ENCODE data around the gene LRTM1.

LRTM1 gene

DNA sequence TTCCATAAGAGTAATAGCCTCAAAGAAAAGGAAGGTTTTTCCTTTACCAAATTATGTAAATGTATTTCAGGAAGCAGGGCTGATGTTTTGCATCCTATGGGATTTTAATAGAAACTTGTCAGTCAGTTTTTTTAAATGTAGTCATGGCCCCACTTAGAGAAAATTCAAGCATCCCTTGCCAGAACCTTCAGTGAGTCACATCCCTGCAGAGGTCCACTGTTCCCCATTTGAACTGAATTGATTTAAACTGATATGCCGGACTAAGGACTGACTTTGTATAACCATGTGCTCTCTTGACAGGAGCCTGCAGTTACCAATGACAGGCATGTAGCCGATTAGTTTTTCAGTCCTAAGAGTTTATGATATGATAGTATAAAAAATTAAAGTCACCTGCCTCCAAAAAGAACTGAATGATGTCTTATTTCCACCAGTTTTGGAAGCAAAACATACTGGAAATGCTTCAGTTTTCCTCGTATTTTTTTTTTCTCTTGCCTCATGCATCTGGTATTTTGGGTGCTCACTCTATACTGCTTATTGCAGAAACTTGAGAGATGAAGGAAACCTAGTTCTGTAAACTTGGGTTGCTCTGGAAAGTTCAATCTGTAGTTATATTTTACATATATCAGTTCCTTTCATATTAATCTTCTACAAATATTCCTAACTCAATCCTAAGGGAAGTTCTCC lies 30.7 kb downstream of the LRTM1 start:
- in situ Hi-C loops (cut with HindIII; ENCODE audit: low sequenced_read_pairs), result no loop called here

DNA sequence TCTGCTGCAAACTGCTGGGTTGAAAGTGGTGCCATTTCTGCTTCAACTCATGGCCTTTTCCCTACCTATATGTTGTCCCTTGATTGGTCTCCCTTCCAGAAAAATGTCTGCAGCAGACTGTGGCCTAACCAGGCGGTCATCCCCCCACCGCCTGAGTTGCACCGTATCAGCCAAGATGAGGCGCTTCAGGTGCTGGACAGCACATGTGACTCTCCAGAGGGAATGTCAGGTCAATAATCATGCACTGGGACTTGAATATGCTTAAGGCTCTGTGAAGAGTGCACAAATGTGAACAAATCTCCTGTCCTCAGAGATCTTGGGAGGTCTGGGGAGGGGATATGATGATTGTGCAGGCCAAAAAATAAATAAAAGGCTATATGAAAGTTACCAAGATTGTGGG lies 32.2 kb downstream of the LRTM1 start:
- in situ Hi-C loops (cut with HindIII; ENCODE audit: low sequenced_read_pairs), result no loop called here

DNA sequence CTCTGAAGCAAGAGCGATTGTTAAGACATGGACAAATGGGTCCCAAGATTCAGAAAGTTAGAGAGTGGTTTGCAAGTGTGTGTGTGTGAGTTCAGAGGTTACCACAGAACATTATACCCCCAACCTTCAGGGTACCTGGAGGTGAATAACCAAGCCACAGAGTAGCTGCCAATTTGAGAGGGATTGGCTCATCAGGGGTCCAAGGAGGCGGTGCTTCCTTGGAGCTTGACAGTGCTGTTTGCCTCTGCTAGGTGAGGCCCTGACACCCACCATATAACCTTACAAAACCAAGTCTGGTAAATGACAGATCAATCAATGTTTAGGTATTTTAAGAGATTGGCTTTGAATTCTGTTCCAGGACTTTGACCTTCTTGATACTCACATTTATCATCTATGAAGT lies 35.7 kb downstream of the LRTM1 start:
- in situ Hi-C loops (cut with HindIII; ENCODE audit: low sequenced_read_pairs), result no loop called here

DNA sequence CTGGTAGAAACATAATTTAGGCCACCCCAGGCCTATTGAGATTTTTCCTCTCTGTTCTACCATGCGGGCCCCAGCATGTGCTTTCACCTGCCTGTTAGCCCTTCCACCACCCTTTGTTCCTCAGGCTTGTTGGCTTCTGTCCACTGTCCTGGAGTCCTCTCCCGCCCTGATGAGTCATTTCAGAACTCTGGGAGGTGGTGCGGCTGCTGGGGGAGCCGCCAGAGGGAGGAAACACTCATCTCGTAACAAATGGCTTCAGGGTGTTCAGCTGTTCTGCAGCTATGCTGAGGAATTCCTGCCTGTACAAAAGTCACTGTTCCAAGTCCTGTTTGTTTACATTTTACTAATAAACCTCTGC lies 36.3 kb downstream of the LRTM1 start:
- in situ Hi-C loops (cut with HindIII; ENCODE audit: low sequenced_read_pairs), result no loop called here

DNA sequence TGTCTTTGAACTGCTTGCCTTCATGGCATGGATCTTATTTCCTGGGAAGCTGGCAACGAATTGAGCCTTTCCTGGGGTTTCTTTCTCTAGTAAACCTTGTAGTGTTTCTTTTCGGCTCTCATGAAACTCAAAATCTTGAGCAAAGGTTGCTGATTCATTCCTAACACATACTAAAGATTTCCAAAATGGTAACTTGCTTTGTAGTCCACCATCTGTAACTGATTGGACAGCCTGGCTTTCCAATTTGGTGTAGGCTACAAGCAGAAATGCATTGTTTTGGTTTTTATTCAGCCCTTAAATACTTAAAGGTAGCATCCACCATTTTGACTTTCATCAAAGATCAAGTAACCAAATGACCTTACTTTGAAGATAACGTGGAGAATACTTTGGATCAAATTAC lies 38.1 kb downstream of the LRTM1 start:
- in situ Hi-C loops (cut with HindIII; ENCODE audit: low sequenced_read_pairs), result loop anchor here (5.0 kb wide), 1 partner anchor 58 kb away; no protein-coding TSS in a partner anchor

DNA sequence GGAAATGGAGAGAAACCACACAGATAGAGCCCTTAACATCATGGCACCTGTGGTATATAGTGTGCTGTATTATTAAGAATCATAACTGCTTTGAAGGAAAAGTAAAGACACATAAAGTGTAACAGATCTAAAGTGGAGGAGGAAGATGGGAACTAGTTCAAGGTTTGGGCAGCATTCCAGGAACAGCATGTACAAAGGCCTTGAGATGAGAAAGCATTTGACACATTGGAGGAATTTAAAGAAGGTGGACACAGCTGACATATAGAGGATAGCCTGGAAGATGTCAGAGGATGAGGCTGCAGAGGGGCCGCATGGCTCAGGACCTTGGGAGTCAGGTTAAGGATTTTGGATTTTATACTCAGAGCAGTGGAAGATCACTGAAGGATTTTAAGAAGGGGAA lies 39.0 kb downstream of the LRTM1 start:
- in situ Hi-C loops (cut with HindIII; ENCODE audit: low sequenced_read_pairs), result loop anchor here (5.0 kb wide), 1 partner anchor 58 kb away; no protein-coding TSS in a partner anchor

DNA sequence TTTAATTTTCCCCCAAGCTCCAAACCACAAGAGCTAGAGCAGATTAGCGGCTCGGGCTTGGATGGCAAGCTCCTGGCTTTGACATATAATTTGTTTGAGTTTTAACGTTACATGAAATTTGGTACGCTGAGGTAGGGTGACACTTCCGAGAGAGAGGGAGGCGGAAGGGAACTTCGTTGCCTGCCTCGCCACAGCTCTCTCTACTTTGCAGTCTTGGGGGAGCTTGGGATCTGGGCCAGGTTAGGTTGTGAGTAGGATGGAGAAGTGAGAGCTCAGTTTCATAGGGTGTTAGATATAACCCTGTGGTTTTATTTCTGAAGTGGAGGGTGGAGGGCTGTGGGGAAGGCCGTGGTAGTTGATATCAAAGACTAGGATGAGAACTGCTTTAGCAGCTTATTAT lies 39.7 kb downstream of the LRTM1 start:
- in situ Hi-C loops (cut with HindIII; ENCODE audit: low sequenced_read_pairs), result loop anchor here (5.0 kb wide), 1 partner anchor 59 kb away; no protein-coding TSS in a partner anchor

DNA sequence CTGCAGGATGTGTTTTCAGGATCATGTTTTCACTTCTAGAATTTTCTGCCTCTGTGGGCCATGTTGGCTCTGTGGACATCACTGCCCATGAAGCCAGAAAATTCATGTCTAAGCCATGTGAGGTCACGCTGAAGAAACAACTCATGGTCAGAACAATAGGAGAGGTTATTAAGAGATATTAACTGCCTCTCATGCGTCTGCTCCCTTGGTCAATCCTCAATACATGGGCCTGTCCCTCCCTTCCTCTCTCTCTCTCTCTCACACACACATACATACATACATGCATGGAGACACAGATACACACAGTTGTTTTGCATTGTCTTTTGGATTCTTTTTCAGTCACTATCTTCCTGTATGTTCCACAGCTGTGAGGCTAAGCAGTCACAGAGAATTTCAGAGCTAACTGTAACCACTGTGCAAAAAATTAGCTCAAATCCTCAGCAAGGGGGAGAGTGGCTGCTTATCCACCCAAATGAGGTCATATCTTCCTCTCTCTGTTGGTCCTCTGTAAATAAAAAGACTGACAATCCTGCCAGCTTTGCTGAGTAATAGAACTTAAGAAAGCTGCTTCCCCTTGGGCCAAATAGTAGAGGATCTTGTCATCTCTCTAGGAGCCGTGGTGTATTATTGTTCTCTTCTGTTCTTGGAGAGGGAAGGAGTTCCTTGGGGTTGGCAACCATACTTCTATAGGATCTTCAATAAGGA lies 45.6 kb downstream of the LRTM1 start:
- in situ Hi-C loops (cut with HindIII; ENCODE audit: low sequenced_read_pairs), result no loop called here

DNA sequence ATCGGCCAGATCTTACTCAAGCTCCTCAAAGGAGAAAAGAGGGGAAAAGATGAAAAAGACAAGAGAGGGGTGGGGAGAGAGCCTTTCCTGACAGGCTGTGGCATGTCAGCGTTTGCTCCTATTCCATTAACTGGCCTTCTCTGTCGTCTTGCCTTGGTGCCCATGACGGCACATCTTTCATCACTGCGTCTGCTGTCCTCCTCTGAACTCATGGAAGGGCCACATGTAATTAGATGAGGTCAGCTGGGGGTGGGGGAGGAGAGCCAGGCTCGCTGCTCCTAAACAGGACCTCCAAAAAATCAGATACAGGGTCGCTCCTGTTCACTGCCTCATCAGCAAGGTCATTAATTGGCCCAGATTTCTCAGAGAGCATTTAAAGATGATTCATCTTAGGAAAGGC lies 49.7 kb downstream of the LRTM1 start:
- in situ Hi-C loops (cut with HindIII; ENCODE audit: low sequenced_read_pairs), result no loop called here

DNA sequence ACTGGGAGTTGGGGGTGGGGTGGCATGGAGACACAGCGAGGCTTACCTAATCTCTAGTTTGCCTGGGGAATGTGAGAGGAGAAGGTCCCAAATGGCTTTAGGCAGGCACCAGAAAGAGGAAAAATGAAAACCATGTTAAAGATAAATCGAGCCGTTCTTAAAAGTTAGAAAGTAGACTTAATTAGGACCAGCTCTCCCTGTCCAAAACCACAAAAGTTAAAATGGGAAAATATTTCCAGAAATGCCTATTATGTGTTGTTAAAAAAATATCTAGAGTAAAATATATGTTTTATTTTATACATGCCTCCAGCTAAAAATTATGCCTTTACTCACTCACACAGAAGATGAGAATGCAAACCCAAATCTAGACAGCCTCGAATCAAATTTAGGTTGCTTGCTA lies 50.1 kb downstream of the LRTM1 start:
- in situ Hi-C loops (cut with HindIII; ENCODE audit: low sequenced_read_pairs), result no loop called here

DNA sequence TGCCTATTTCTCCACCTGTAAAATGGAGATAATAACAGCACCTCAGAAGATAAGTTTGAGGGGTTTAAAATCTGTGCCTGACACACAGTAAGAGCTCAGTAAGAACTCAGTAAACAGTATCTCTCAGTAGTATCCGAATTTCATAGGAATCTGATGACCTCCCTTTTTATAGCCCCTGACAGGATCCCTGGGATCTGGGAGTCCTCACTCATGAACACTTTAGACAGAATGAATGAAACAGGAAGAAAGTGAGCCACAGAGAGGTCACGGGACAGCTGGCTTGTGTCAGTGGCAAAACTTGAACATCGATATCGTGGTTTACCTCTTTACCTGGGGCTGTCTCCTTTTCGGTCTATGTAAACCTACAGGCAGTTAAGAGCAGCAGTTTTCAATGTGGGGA lies 51.2 kb downstream of the LRTM1 start:
- in situ Hi-C loops (cut with HindIII; ENCODE audit: low sequenced_read_pairs), result no loop called here

DNA sequence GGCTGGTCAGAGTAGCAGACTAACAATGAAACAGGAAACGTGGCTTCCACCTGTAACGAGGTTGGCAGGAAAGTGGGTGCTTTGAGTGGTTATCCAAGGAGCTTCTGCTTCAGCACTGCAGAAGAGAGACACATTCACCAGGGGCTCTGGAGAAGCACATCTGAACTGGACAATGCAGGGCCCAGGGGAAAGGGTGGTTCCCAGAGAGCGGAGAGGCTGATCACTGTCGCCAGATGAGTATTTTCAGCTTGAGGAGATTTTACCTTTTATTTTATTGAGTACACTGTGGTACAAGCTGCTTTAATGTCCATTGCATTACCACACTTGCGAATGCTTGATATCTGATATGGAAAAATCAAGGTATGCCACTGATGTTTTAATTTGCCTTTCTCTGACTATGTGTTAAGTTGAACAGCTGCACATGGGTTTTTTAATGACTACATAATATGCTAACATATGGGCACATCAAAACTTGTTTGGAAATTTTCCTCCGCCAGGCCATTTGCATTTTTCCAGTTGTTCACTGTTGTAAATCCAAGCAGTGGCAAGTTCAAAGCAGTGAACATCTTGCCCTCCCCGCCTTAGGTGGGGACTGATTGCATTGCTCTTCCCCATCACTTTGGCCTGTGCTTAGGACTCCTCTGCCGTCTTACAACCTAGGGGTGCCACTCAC lies 52.1 kb downstream of the LRTM1 start:
- in situ Hi-C loops (cut with HindIII; ENCODE audit: low sequenced_read_pairs), result no loop called here

DNA sequence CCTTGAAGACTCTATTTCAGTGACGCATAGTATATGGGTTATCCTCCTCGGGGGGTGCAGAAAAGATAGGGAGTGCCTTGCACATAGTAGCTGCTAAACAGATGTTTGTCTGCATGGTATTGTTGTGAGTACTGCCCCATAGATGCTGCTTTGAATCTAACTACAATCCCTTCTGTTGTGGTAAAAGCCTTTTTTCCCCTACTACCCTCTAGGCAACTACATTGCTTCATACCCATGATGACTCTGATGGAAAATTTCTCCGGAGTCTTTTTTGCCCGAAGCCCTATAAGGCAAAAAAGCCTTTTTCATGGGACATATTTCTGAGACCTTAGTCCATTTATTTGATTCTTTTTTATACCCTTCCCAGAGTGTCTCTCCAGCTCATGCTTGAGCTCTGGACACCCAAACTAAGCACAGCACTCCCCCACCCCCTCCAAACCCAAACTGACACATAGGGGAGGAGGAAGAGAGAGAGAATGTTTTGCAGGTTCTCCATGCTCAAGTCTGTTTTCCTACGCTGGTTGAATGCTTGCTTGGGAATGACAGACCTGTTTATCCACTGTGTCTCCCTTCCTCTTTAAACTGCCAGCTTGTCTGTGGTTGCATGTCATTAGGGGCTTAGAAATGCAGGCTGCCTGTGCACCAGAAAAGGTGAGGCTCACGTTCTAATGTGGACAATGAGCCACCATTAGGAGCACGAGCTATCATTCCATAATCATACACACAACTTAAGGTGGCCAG lies 52.9 kb downstream of the LRTM1 start:
- in situ Hi-C loops (cut with HindIII; ENCODE audit: low sequenced_read_pairs), result loop anchor here (25.0 kb wide), 1 partner anchor 612 kb away; the partner anchor contains the start of gene WNT5A

DNA sequence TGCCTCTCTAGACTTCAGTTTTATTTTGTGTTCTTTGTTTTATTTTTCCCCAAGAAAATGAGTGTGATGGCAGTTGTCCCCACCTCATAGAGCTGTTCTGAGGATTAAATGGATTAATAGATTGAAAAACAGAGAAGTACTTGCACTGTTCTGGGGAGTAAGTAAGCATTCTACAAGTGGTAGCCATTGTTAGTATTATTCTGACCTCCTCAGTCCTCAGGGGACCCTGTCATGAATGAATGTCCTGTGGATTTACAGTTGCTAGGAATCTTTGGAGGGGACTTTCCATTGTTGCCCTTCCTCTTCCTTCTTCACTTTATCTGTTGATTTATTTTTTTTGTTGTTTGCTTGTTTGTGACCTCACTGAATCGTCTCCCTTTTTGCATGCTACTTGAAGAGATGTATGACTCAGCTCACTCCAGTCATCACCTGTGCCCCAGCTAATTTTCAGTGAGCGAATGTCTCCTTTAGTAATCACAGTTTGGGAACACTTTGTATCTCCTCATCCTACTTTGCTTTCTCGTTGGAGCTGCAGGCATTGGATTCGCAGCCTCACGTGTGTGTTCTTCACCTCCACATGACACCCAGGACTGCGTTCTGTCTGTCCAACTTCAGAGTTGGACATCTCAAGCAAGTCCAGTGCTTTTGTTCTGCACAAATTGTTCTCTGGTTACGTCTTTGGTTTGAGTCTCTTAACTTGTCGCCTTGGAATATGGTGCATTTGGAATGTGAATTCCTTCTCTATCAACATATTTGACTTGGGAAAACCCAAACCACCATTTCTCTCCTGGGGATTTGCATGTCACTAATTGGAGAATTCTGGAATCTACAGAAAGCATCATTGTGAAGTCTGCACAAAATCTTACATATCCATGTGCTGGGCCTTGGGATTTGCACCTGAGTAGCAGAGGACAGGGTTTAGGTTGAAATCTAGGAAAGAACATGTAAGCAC lies 54.5 kb downstream of the LRTM1 start:
- in situ Hi-C loops (cut with HindIII; ENCODE audit: low sequenced_read_pairs), result loop anchor here (25.0 kb wide), 1 partner anchor 614 kb away; the partner anchor contains the start of gene WNT5A

DNA sequence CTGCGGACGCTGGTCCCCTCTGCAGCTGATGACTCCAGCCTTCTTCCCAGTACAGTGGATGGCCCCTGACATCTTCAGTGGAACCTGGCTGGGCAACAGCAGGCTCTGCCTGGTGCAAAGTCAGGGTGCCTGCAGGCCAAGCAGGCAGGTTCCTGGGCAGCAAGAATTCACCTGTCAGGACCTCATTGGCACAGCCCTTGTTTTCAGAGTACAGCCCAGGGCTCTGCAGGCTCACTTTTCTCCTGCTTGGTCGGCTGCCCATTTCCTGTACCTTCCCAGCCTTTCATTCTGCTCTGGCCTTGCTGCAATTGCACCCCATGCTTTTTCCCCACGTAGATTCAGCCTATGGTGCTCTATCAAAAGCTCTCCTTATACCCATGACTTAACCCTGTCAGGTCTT lies 56.0 kb downstream of the LRTM1 start:
- in situ Hi-C loops (cut with HindIII; ENCODE audit: low sequenced_read_pairs), result loop anchor here (25.0 kb wide), 1 partner anchor 615 kb away; the partner anchor contains the start of gene WNT5A

DNA sequence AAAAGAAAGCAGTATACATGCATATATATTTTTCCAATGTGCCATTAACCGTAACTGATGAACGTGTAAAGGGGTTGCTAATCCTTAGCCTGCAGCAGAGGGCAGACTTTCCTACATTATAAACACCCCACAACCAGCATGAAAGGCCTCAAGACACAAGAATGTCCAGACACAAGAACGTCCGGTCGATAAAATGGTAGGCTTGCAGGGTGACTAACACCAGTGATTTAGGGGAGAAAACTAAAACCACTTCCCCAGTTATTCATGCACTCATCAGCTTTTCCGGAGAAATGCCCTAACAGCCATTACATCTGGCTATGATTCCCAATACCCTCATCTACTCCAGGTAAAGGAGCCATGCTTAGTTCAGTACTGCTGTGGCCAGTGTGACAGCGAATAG lies 57.4 kb downstream of the LRTM1 start:
- in situ Hi-C loops (cut with HindIII; ENCODE audit: low sequenced_read_pairs), result loop anchor here (25.0 kb wide), 1 partner anchor 617 kb away; the partner anchor contains the start of gene WNT5A
